B cell (primary cell): ENCODE results near the gene SMTNL2. TPM values are rescaled to one million over a fixed set of nuclear protein-coding genes. Genes with fewer than 3 reads are reported as not detected.

Experiments
- ATAC-seq: fragments of 200-7000 bp; cut with Tn5 transposase; one replicate; pipeline ENCODE4 v1.10.0; 2021; ENCODE audit warnings: low read depth, mild to moderate bottlenecking, moderate number of reproducible peaks, moderate library complexity
- CTCF ChIA-PET: fragments of 350-600 bp; sonication (Branson Sonifier 250); formaldehyde crosslinking; loops from one replicate; lab custom pipeline; 2021; ENCODE audit warnings: antibody characterized with exemption, inconsistent platforms; lab: Charles Lee
- POLR2A ChIA-PET: fragments of 350-600 bp; sonication (Branson Sonifier 250); formaldehyde crosslinking; loops from one replicate; lab custom pipeline; 2021; ENCODE audit warnings: antibody characterized with exemption; lab: Charles Lee
- DNase-seq: peaks from one replicate; pipeline ENCODE4 v3.0.0; 2013
- H2AFZ ChIP-seq: 2 replicates; pipeline ENCODE4 v1.6.1; 2012; ENCODE audit warnings: mild to moderate bottlenecking, low read depth, low read length; ENCODE audit not compliant: insufficient read depth, poor library complexity, severe bottlenecking
- H3K27ac ChIP-seq, 2 donors: 1 replicate in 1 of 2; 2 replicates in 1 of 2; pipeline ENCODE4 v1.5.1; 2012 to 2013; ENCODE audit warnings: low read length in 2 of 2, mild to moderate bottlenecking in 2 of 2, moderate library complexity in 1 of 2
- H3K27me3 ChIP-seq, 4 experiments: fragments of 200-600 bp in 1 of 4; sonication (generic) in 1 of 4; replicated peaks in 1 of 4; 1 replicate in 2 of 4; 2 replicates in 2 of 4; pipeline versions ENCODE4 v1.6.1 to v1.7.0; 2013 to 2016; ENCODE audit warnings: low read length in 3 of 4, mild to moderate bottlenecking in 2 of 4, mixed read lengths in 1 of 4, moderate library complexity in 1 of 4; ENCODE audit not compliant: insufficient read depth in 4 of 4, control insufficient read depth in 3 of 4; ENCODE audit errors: control extremely low read depth in 1 of 4
- H3K36me3 ChIP-seq, 2 experiments: replicated peaks in 1 of 2; 1 replicate in 1 of 2; 2 replicates in 1 of 2; pipeline versions ENCODE4 v1.6.1 to v1.7.1; 2013; ENCODE audit warnings: low read length in 1 of 2; ENCODE audit not compliant: insufficient read depth in 2 of 2, control insufficient read depth in 1 of 2; ENCODE audit errors: control extremely low read depth in 1 of 2, extremely low read depth in 1 of 2
- H3K4me1 ChIP-seq, 2 donors: fragments of 200-600 bp in 1 of 2; sonication (generic) in 1 of 2; 1 replicate in 1 of 2; 2 replicates in 1 of 2; pipeline versions ENCODE4 v1.5.1 to v1.6.1; 2013 to 2017; ENCODE audit warnings: low read length in 2 of 2; ENCODE audit not compliant: control insufficient read depth in 2 of 2, insufficient read depth in 2 of 2
- H3K4me2 ChIP-seq: replicated peaks from 2 replicates; pipeline ENCODE3; 2012; ENCODE audit warnings: mild to moderate bottlenecking, low read depth, low read length; ENCODE audit not compliant: poor library complexity, severe bottlenecking
- H3K4me3 ChIP-seq, 5 experiments: fragments of 200-600 bp in 1 of 5; sonication (generic) in 1 of 5; 1 replicate in 3 of 5; 2 replicates in 2 of 5; pipeline versions ENCODE4 v1.5.1 to v1.7.0; 2011 to 2016; ENCODE audit warnings: low read length in 4 of 5, mild to moderate bottlenecking in 4 of 5, low read depth in 2 of 5, control low read depth in 1 of 5, moderate library complexity in 1 of 5; ENCODE audit not compliant: insufficient read depth in 1 of 5; ENCODE audit errors: control extremely low read depth in 1 of 5, extremely low read depth in 1 of 5
- H3K79me2 ChIP-seq: fragments of 200-600 bp; sonication (generic); one replicate; pipeline ENCODE4 v1.6.0; 2016; ENCODE audit warnings: low read length; ENCODE audit not compliant: control insufficient read depth, insufficient read depth
- H3K9ac ChIP-seq: fragments of 200-600 bp; sonication (generic); 2 replicates; pipeline ENCODE4 v1.6.1; 2017; ENCODE audit warnings: mild to moderate bottlenecking, low read length, moderate library complexity
- H3K9me3 ChIP-seq, 3 donors: one replicate each; pipeline versions ENCODE4 v1.6.1 to v1.7.1; 2013; ENCODE audit warnings: low read length in 2 of 3; ENCODE audit not compliant: control insufficient read depth in 2 of 3, insufficient read depth in 1 of 3; ENCODE audit errors: control extremely low read depth in 1 of 3
- H4K20me1 ChIP-seq: 2 replicates; pipeline ENCODE4 v1.6.0; 2012; ENCODE audit warnings: mild to moderate bottlenecking, low read length; ENCODE audit not compliant: insufficient read depth, control insufficient read depth, poor library complexity, severe bottlenecking
- H3K27ac Mint-ChIP-seq: one replicate; pipeline ENCODE4 v1.8.0; 2021; ENCODE audit warnings: mixed read lengths
- H3K27me3 Mint-ChIP-seq: one replicate; pipeline ENCODE4 v1.8.0; 2021; ENCODE audit warnings: mixed read lengths
- H3K4me1 Mint-ChIP-seq: one replicate; pipeline ENCODE4 v1.8.0; 2021; ENCODE audit warnings: mixed read lengths
- H3K4me3 Mint-ChIP-seq: one replicate; pipeline ENCODE4 v1.8.0; 2021; ENCODE audit warnings: mixed read lengths
- H3K9me3 Mint-ChIP-seq: one replicate; pipeline ENCODE4 v1.8.0; 2022; ENCODE audit warnings: mixed read lengths; ENCODE audit not compliant: insufficient read depth
- EZH2 ChIP-seq: IDR thresholded peaks from 2 replicates; pipeline ENCODE4 v1.6.1; 2012; ENCODE audit warnings: borderline replicate concordance, low read depth, mild to moderate bottlenecking, moderate library complexity, low read length; ENCODE audit not compliant: insufficient read depth, poor library complexity, severe bottlenecking
- WGBS: methylation state at CpG from one replicate; pipeline ENCODE4 v1.1.5; 2013; ENCODE audit warnings: missing lambda C conversion rate; ENCODE audit not compliant: insufficient coverage; 5-methylcytosine and 5-hydroxymethylcytosine counted together
- intact Hi-C: fragments of 100-400 bp; cut with micrococcal nuclease; formaldehyde crosslinking; loops from one replicate; pipeline ENCODE4 v1.10.0; 2022
- polyA plus RNA-seq: library from polyadenylated mRNA; depleted of rRNA; stranded (reverse); fragments of >200 nt; gene quantifications from 2 replicates; pipeline ENCODE4 v1.2.3, GENCODE V29; 2012
- total RNA-seq, 2 donors: library from RNA; stranded (reverse); fragments of 120-200 nt in 1 of 2; gene quantifications; 1 replicate in 1 of 2; 2 replicates in 1 of 2; pipeline versions ENCODE4 v1.2.3 to v1.2.4, GENCODE V29; 2013 to 2022
- TF ChIP-seq, protein P1 (sequence below): fragments of 200-600 bp; IDR thresholded peaks from one replicate; pipeline ENCODE4 v1.8.0; 2022; ENCODE audit warnings: antibody characterized with exemption, mild to moderate bottlenecking

Gene SMTNL2
- total and polyA plus RNA-seq, 2 donors (not counting 1 experiment from before 2014, with no cell fraction given): not detected

DNA sequence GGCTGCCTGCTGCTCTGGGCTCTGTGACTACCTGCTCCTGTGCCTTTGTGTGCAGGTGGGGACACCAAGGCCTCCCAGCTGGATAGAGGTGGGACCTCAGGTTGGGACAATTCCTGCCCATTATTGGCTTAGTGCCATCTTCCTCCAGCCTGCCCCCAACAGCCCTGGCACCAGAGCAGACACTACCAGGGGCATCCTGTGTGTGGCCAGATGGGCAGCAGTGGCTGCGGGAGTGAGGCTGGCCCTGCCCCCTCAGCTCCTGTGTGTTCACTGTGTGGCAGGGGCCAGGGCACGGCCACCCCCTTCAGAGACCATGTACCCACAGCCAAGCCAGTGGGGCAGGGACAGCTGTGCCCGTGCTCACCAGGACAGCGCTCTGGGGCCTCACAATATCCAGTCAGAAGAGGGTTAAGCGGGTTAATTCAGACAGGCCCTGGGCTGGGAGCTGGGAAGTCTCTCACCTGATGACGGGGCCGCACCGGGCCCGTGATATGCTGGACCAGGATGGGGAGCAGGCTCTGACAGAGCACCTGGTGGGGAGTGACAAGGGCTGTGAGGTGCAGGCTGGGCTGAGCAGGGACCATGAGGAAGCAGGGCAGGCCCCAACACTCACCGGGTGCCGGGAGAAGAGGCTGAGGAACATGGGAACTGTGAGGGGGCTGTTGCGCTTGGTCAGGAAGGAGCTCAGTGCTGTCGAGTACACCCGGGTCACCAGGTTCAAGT lies 42.2 kb upstream of the SMTNL2 start:
- ATAC-seq (no peak), DNase-seq (no peak)
- Histone ChIP-seq H3K4me1 (no peaks in the 10 kb centered on the region), H3K79me2 (no peaks in the 10 kb centered on the region), H4K20me1 (no peaks in the 10 kb centered on the region), H3K27me3 (no peaks in the 10 kb centered on the region), H3K36me3 (peaks cover 0 to 67% of the 10 kb centered on the region in 2 experiments), H3K27ac (no peak overlapping the region), H3K9ac (no peak overlapping the region), H3K4me2 (no peak overlapping the region), H2AFZ (no peak overlapping the region), H3K9me3 (no peaks in the 10 kb centered on the region), H3K4me3 (no peak overlapping the region)
- Mint-ChIP-seq H3K4me3 (no peak overlapping the region), H3K27ac (no peak overlapping the region), H3K9me3 (no peaks in the 10 kb centered on the region), H3K4me1 (no peaks in the 10 kb centered on the region), H3K27me3 (no peaks in the 10 kb centered on the region)
- ChIA-PET POLR2A (no interaction called here), CTCF (no interaction called here)
- intact Hi-C loops: no loop called here
- TF ChIP-seq, protein P1, sequence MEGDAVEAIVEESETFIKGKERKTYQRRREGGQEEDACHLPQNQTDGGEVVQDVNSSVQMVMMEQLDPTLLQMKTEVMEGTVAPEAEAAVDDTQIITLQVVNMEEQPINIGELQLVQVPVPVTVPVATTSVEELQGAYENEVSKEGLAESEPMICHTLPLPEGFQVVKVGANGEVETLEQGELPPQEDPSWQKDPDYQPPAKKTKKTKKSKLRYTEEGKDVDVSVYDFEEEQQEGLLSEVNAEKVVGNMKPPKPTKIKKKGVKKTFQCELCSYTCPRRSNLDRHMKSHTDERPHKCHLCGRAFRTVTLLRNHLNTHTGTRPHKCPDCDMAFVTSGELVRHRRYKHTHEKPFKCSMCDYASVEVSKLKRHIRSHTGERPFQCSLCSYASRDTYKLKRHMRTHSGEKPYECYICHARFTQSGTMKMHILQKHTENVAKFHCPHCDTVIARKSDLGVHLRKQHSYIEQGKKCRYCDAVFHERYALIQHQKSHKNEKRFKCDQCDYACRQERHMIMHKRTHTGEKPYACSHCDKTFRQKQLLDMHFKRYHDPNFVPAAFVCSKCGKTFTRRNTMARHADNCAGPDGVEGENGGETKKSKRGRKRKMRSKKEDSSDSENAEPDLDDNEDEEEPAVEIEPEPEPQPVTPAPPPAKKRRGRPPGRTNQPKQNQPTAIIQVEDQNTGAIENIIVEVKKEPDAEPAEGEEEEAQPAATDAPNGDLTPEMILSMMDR: no peak
- TF ChIP-seq EZH2: no peak
- WGBS: 98% methylated on average over 14 of the region's 14 CpGs

- Histone ChIP-seq H3K27me3 (no peaks in the 10 kb centered on the region), H3K36me3 (peaks cover 0 to 72% of the 10 kb centered on the region in 2 experiments), H3K4me2 (no peak overlapping the region), H4K20me1 (no peaks in the 10 kb centered on the region), H3K9me3 (no peaks in the 10 kb centered on the region), H3K9ac (no peak overlapping the region), H3K4me1 (no peaks in the 10 kb centered on the region), H3K79me2 (no peaks in the 10 kb centered on the region), H3K4me3 (no peak overlapping the region), H3K27ac (no peak overlapping the region), H2AFZ (no peak overlapping the region)
- Mint-ChIP-seq H3K4me1 (no peaks in the 10 kb centered on the region), H3K9me3 (no peaks in the 10 kb centered on the region), H3K4me3 (no peak overlapping the region), H3K27ac (no peak overlapping the region), H3K27me3 (no peaks in the 10 kb centered on the region)
- DNase-seq (no peak), ATAC-seq (no peak)
- ChIA-PET CTCF (no interaction called here), POLR2A (no interaction called here)
- intact Hi-C loops: no loop called here
- WGBS: 95% methylated on average over 19 of the region's 19 CpGs
- TF ChIP-seq, protein P1: no peak
- no peak for TF ChIP-seq EZH2
Observed at GRCh38 chr17:4542726-4543191, 41.6 kb upstream of the SMTNL2 start.
